Thoracic aorta (tissue), 2 donors: ENCODE results near the gene PUM2. TPM values are rescaled to one million over a fixed set of nuclear protein-coding genes. Genes with fewer than 3 reads are reported as not detected.

Source experiments
- total RNA-seq, 2 donors: library from RNA; depleted of rRNA; stranded (reverse); fragments of >200 nt; gene quantifications; one replicate each; pipeline versions ENCODE4 v1.1.0 to v1.2.3, GENCODE V29; 2016

PUM2 gene
- total RNA-seq, 2 donors from 2014 or later: 45.4 to 88.7 TPM

Other genes starting within 250 kb of the PUM2 start
- gene SDC1, start 125.7 kb downstream of the PUM2 start, total RNA-seq: 1 to 10 TPM; 3.1 to 9.6 TPM
- gene RHOB, start 96.2 kb upstream of the PUM2 start, total RNA-seq: 1,000 to 10,000 TPM in 1 of 2 donors, 100 to 1,000 TPM in 1; 805 to 1,722 TPM